NCI-H1930 (cell line): ENCODE measurements around the gene SLC26A3.
"Not testable (repeated sequence)": the region's sequence is repeated elsewhere in the genome, so short reads cannot be mapped to it uniquely, and the experiment has no call there.

ENCODE experiments used
- DNase-seq, 2 experiments: peaks; one replicate each; lab custom pipeline; 2025; lab: John Stamatoyannopoulos, UW

Gene SLC26A3

GRCh38 chr7:107803009-107803610 lies at the start of gene SLC26A3:
TSS of gene SLC26A3 (minus strand) at chr7:107803223. CDS start at chr7:107794509, 8,714 bp downstream.
- DNase-seq = no peak

DNA sequence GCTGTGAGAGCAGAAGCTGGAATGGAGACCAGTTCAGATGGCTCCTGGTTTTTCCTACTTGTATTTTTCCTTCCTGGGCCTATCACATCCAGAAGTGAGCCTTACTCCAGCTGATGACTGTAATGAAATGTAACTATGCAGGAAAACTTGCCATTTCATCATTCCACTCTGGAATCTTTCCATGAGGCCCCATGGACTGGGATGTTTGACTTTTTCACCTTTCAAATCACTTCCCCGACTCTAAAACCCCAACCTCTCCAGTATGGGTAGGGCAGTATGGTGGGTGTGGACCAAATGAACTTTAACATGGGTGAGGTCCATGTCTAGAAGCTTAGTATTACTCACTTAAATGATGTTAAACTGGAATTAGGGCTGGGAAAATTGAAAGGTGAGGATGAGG lies 47.6 kb upstream of the SLC26A3 start:
- no peak for DNase-seq

DNA sequence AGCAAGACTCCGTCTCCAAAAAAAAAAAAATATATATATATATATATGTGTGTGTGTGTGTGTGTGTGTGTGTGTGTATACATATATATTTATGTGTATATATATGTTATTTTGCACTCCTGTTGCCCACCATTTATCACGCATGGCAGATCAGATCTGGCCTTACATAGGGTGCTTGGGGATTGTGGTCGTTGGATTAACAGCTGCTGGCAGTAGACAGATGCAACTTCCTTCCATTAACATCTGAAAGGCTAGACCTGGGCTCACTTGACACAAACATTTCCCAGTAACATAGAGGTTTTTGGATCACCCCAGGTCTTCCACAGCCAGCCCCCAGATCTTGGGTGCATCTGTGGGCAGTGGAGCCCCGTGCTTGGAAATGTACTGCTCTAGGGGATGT lies 47.2 kb upstream of the SLC26A3 start:
- DNase-seq = no peak

DNA sequence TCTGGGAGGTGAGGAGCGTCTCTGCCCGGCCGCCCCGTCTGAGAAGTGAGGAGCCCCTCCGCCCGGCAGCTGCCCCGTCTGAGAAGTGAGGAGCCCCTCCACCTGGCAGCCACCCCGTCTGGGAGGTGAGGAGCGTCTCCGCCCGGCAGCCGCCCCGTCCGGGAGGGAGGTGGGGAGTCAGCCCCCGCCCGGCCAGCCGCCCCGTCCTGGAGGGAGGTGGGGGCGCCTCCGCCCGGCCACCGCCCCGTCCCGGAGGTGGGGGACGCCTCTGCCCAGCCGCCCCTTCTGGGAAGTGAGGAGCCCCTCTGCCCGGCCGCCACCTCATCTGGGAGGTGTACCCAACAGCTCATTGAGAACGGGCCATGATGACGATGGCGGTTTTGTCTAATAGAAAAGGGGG lies 45.2 kb upstream of the SLC26A3 start:
- DNase-seq = not testable (repeated sequence)

DNA sequence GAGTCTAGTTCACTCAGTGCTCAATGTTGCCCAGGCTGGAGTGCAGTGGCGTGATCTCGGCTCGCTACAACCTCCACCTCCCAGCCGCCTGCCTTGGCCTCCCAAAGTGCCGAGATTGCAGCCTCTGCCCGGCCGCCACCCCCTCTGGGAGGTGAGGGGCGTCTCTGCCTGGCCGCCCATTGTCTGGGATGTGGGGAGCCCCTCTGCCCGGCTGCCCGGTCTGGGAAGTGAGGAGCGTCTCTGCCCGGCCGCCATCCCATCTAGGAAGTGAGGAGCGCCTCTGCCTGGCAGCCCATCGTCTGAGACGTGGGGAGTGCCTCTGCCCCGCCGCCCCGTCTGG lies 44.8 kb upstream of the SLC26A3 start:
- DNase-seq = not testable (repeated sequence)

DNA sequence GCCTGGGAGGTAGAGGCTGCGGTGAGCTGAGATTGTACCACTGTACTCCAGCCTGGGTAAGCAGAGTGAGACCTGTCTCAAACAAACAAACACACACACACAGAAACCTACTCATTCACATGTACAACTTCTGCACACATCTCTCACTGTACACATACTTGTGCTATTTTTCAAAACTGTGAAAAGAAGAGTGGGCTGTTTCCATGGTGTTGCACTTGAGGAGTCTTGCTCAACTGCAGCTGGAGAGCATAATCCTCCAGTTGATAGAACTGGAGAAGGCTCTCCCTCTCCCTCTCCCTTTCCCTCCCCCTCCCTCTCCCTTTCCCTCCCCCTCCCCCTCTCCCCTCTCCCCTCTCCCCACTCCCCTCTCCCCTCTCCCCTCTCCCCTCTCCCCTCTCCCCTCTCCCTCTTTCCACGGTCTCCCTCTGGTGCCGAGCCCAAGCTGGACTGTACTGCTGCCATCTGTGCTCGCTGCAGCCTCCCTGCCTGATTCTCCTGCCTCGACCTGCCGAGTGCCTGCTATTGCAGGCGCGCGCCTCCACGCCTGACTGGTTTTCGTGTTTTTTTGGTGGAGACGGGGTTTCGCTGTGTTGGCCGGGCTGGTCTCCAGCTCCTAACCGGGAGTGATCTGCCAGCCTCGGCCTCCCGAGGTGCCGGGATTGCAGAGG lies 44.3 kb upstream of the SLC26A3 start:
- no peak for DNase-seq

- no peak for DNase-seq
These were observed 43.3 kb upstream of the SLC26A3 start for GRCh38 chr7:107846324-107846723.

- DNase-seq = no peak
These were observed 40.2 kb upstream of the SLC26A3 start for GRCh38 chr7:107843184-107843583.

- no peak for DNase-seq
These were observed 39.2 kb upstream of the SLC26A3 start for GRCh38 chr7:107842213-107842612.

DNA sequence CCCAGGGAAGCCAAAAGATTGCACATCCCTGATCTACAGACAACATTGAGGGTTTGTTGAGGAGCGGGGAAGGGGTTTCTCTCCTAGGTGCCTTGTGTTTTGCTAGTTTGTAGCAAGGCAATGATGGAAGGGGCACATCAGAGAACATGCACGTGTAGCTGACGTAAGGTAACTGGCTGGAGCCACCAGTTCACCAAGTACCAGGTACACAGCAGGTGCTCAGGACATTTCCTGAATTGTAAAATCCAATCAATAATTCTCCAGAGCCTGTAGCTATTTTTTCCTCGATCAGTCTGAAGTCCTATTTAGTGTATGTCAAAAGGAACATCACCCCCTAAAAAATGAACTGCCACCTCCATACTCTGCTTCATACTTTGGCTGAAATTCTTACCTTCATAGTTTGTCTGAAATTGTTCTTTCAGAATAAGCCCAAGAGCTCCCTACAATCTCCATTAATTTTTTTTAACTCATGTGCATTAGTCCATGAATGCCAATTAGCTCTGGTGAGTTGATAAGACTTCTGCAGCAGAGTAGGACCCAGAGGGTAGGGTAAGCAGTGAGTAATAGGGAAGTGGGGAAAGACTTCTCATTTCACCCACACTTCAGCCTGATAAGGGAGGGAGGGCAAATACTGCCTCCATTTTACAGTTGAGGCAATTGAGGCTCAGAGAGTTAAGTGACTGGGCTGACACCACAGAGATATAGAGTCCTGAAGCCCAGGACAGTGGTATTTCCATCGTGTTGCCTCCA lies 36.0 kb upstream of the SLC26A3 start:
- no peak for DNase-seq

DNA sequence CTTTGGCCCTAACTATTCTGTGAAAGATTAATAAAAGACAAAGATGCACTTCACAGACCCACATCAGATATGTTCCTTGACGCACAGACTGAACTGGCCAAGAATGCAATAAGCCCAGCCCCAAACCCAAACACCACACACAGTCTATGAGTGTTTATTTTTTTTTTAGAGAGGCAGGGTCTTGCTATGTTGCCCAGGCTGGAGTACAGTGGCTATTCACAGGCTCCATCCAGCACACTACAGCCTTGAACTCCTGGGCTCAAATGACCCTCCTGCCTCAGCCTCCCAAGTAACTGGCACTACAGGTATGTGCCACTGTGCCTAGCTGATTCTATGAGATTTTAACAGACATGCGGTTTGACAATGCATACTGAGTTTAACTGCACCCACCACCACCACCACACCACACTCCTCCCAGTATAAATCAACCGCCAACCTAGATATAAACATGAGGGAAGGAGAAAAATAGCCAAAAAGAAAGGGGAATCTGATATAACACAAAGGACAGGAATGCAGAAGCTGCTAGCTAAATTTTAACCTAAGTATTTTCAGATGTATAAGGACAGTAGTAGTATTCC lies 35.1 kb upstream of the SLC26A3 start:
- no peak for DNase-seq

DNA sequence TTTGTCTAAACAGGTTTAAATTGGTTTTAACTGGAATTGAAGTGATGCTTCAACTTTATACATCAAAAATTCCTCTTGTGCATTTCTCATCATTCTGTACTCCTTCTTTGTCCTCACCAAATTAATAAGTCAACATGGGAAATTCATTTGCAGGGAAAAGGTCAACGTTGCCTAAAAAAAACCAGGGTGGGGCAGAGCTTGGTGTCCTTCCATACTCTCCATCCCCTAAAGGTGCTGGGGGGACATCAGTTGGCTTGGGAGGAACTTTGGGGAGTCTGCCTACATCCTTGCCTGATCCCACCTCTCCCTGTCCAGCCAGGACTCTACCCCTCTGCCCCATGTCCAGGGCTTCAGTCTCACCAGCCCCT lies 34.1 kb upstream of the SLC26A3 start:
- DNase-seq = no peak

DNA sequence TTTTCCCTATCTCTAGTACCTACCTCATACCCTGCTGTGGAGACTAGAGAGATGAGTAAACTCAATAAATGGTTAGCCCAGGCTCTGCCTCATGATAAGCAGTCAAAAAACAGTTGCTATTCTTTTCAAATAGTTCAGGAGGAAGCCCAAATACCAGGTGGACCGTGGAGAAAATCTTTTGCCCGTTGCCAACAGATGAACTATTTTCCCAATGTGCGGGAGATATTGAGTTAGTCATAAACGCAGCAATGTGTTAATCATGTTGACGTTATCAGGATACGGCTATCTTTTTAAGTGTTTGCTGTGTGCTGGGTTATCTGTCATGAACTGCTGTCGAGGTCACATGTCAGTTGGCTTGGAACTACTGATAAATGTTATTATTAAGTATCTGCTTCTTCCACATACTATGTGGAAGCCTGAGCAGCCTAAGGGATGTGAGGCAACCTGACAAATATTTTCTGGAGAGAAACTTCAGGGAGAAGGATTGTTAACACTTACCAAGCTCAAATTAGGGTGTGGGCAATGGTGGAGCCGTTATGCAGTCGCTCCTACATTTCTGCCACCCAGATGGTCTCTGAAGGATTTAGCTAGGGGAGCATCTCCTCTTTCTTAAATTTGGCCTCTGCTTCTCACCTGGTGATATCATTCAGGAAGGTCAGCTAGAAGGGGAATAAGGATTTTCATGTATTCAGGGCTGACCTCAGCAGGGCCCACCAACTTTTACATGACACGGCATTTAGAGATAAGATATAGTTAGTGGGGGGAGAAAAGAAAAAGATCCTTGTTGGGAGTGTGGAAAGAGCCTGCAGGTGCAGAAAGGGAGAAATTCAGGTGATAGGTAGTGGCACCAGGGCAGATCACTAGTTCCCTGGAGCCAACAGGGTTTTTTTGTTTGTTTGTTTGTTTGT lies 33.5 kb upstream of the SLC26A3 start:
- DNase-seq = no peak

- DNase-seq = no peak
These were observed 31.4 kb upstream of the SLC26A3 start for GRCh38 chr7:107834401-107834800.

GRCh38 chr7:107833684-107834106 lies 30.7 kb upstream of the SLC26A3 start:
- DNase-seq = no peak

- DNase-seq = no peak
These were observed 27.4 kb upstream of the SLC26A3 start for GRCh38 chr7:107830420-107830819.

DNA sequence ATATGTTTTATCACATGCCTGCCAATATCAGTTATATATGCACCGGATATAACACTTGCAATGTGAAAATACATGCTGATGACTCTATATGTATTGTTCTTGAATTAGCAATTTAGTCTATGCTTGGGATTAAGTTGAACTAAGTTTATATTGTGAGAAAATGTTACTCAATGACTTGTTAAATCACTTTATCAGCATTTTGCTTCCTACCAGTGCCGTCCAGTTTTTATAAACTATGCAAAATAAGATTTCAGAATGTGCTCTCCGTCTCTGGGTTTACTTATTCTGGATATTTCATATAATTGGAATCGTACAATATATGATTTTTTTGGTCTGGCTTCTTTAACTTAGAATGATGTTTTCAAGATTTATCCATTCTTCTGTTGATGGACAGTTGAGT lies 25.5 kb upstream of the SLC26A3 start:
- no peak for DNase-seq

DNA sequence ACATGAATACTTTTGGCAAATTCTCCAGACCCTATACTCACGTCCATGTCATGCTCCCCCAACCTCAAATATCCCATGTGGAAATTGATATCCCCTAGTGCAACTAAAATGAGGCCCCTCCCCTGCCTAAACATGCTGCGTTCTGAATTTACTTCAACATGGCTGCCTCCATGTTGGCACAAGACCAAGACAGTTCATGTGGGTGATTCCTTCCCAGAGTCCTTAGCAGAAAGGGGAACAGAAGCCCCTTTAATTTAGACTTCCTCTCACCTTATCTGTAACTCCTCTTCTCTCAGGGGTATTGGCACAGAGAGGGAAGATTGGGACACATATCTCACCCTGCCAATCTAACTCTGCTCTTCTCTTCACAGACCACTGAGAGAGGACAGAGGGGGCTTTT lies 24.5 kb upstream of the SLC26A3 start:
- DNase-seq = no peak

DNA sequence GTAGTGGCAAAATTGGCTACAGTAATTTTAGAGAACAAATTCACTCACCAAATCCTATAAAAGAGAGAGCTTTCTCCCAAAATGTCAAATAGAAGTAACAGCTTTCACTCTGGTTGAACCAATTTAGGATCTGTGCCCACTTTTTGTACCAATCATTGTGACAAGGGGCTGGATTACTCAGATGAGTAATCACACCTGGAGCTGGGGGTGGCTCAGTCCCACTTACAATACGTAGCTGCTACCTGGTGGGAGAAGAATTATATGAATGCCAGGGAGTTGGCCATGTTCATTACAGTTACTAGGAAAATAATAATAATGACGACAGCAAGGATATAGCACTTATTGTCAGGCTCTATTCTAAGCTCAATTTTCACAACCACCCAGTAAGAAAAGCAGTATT lies 23.4 kb upstream of the SLC26A3 start:
- no peak for DNase-seq

DNA sequence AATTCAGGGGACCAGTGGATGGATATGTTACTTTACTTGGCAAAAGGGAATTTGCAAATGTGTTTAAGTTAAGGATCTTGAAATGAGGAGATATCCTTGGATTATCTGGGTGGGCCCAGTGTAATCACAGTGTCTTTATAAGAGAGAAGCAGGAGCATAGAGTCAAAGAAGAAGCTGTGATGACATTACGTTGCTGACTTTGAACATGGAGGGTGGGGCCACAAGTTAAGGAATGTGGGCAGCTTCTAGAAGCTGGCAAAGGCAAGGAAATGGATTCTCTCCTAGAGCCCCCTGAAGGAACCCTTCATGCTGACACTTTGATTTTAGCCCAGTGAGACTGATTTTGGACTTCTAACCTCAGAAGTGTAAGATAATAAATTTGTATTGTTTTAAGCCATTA lies 21.8 kb upstream of the SLC26A3 start:
- no peak for DNase-seq

DNA sequence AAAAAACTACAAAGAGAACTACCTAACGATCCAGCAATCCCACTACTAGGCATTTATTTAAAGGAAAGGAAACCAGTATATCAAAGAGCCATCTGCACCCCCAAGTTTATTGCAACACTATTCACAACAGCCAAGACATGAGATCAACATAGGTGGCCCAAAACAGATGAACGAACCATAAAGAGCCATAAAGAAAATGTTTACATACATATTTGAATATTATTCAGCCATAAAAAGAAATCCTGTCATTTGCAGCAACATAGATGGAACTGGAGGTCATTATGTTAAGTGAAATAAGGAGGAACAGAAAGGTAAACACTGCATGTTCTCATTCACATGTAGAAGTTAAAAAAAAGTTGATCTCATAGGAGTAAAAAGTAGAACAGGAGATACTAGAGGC lies 15.6 kb upstream of the SLC26A3 start:
- DNase-seq = no peak

GRCh38 chr7:107816011-107816566 lies 13.1 kb upstream of the SLC26A3 start:
- DNase-seq = no peak
